Fibroblast of lung (primary cell): ENCODE results near the gene CCDC187. TPM values are rescaled to one million over a fixed set of nuclear protein-coding genes. Genes with fewer than 3 reads are reported as not detected.

Source experiments
- DNase-seq, 2 donors: peaks; one replicate each; pipeline versions ENCODE4 v3.0.0 to v3.0.0-alpha.2; 2010; ENCODE audit warnings: low read depth in 2 of 2
- H2AFZ ChIP-seq: 2 replicates; pipeline ENCODE4 v1.5.1; 2012; ENCODE audit warnings: low read length, control low read depth, inconsistent platforms
- H3K27ac ChIP-seq: 2 replicates; pipeline ENCODE4 v1.5.1; 2011; ENCODE audit warnings: low read length, control low read depth; ENCODE audit not compliant: insufficient read depth
- H3K27me3 ChIP-seq: 2 replicates; pipeline ENCODE4 v1.5.1; 2011; ENCODE audit warnings: mild to moderate bottlenecking, low read length; ENCODE audit not compliant: control insufficient read depth, insufficient read depth
- H3K36me3 ChIP-seq: 2 replicates; pipeline ENCODE4 v1.5.1; 2011; ENCODE audit warnings: low read length; ENCODE audit not compliant: control insufficient read depth, insufficient read depth
- H3K4me1 ChIP-seq: 2 replicates; pipeline ENCODE4 v1.5.1; 2011; ENCODE audit warnings: low read length; ENCODE audit not compliant: control insufficient read depth, insufficient read depth; ENCODE audit errors: extremely low read depth
- H3K4me2 ChIP-seq: 2 replicates; pipeline ENCODE4 v1.5.1; 2011; ENCODE audit warnings: low read length, control low read depth; ENCODE audit not compliant: insufficient read depth; ENCODE audit errors: extremely low read depth
- H3K4me3 ChIP-seq, 4 experiments: fragments of 200-600 bp in 1 of 4; sonication (generic) in 1 of 4; replicated peaks in 1 of 4; 2 replicates each; pipeline ENCODE4 v1.5.1; 2011 to 2016; ENCODE audit warnings: low read length in 4 of 4, low read depth in 3 of 4, mild to moderate bottlenecking in 3 of 4, control low read depth in 2 of 4, inconsistent platforms in 1 of 4, mixed read lengths in 1 of 4; ENCODE audit not compliant: insufficient read depth in 1 of 4; ENCODE audit errors: control extremely low read depth in 1 of 4
- H3K79me2 ChIP-seq: 2 replicates; pipeline ENCODE4 v1.5.1; 2012; ENCODE audit warnings: mild to moderate bottlenecking, low read length, inconsistent platforms; ENCODE audit not compliant: control insufficient read depth, insufficient read depth
- H3K9ac ChIP-seq: 2 replicates; pipeline ENCODE4 v1.5.1; 2011; ENCODE audit warnings: mild to moderate bottlenecking, low read length, control low read depth; ENCODE audit not compliant: insufficient read depth
- H3K9me3 ChIP-seq: 2 replicates; pipeline ENCODE4 v1.5.1; 2012; ENCODE audit warnings: low read depth, low read length; ENCODE audit not compliant: control insufficient read depth, insufficient read depth
- H4K20me1 ChIP-seq: 2 replicates; pipeline ENCODE4 v1.5.1; 2011; ENCODE audit warnings: low read length; ENCODE audit not compliant: control insufficient read depth, insufficient read depth; ENCODE audit errors: extremely low read depth
- CTCF ChIP-seq, 2 donors: IDR thresholded peaks in 1 of 2; conservative IDR thresholded peaks in 1 of 2; 1 replicate in 1 of 2; 2 replicates in 1 of 2; pipeline ENCODE4 v1.5.1; 2011 to 2012; ENCODE audit warnings: low read length in 2 of 2, control low read depth in 1 of 2, inconsistent platforms in 1 of 2, low read depth in 1 of 2, mild to moderate bottlenecking in 1 of 2
- EZH2 ChIP-seq: IDR thresholded peaks from 2 replicates; pipeline ENCODE4 v1.5.1; 2012; ENCODE audit warnings: low read length, control low read depth, mild to moderate bottlenecking; ENCODE audit errors: missing control alignments
- polyA plus RNA-seq, 2 donors: library from polyadenylated mRNA; depleted of rRNA in 1 of 2; stranded (reverse) in 1 of 2; unstranded in 1 of 2; fragments of >200 nt; gene quantifications; 2 replicates each; pipeline ENCODE4 v1.2.1, GENCODE V29; 2011 to 2012; ENCODE audit warnings: missing spikeins in 1 of 2
- total RNA-seq: library from RNA; depleted of rRNA; stranded (reverse); fragments of >200 nt; gene quantifications from 2 replicates; pipeline ENCODE4 v1.2.1, GENCODE V29; 2014

CCDC187 gene
- total and polyA plus RNA-seq, 2 donors (not counting 1 experiment from before 2014, with no cell fraction given): not detected

- Histone ChIP-seq H3K27me3 (no peaks in the 10 kb centered on the region), H3K79me2 (no peaks in the 10 kb centered on the region), H4K20me1 (no peaks in the 10 kb centered on the region), H3K27ac (no peak overlapping the region), H3K4me2 (no peak overlapping the region), H3K9me3 (no peaks in the 10 kb centered on the region), H2AFZ (no peak overlapping the region), H3K36me3 (no peaks in the 10 kb centered on the region), H3K9ac (no peak overlapping the region), H3K4me1 (no peaks in the 10 kb centered on the region), H3K4me3 (no peak overlapping the region)
- DNase-seq: no peak
- TF ChIP-seq EZH2 (no peak), CTCF (conservative IDR thresholded peaks at IDR 0.05 in 1 of 2, IDR thresholded peaks at IDR 0.05 in 1 of 2; ENCODE audit: low read depth in 1 of 2, low read length in 2 of 2) (no peak)
Measured at GRCh38 chr9:136210276-136210675, 93.6 kb downstream of the CCDC187 start.

GRCh38 chr9:136209786-136210185 lies 94.1 kb downstream of the CCDC187 start:
- H2AFZ ChIP-seq: no peak overlapping the region
- H3K27me3 ChIP-seq: peaks cover under 1% of the 10 kb centered on the region
- no peak overlapping the region for H3K4me2 ChIP-seq
- no peaks in the 10 kb centered on the region for H3K79me2 ChIP-seq
- no peaks in the 10 kb centered on the region for H3K36me3 ChIP-seq
- no peaks in the 10 kb centered on the region for H3K4me1 ChIP-seq
- H3K9me3 ChIP-seq: no peaks in the 10 kb centered on the region
- H4K20me1 ChIP-seq: no peaks in the 10 kb centered on the region
- H3K9ac ChIP-seq: no peak overlapping the region
- DNase-seq: no peak
- no peak overlapping the region for H3K27ac ChIP-seq
- TF ChIP-seq CTCF (conservative IDR thresholded peaks at IDR 0.05 in 1 of 2, IDR thresholded peaks at IDR 0.05 in 1 of 2; ENCODE audit: low read depth in 1 of 2, low read length in 2 of 2) (no peak), EZH2 (no peak)
- no peak overlapping the region for H3K4me3 ChIP-seq

GRCh38 chr9:136209232-136209631 lies 94.7 kb downstream of the CCDC187 start:
- Histone ChIP-seq H3K4me1 (no peaks in the 10 kb centered on the region), H3K9ac (no peak overlapping the region), H2AFZ (no peak overlapping the region), H3K27ac (no peak overlapping the region), H4K20me1 (no peaks in the 10 kb centered on the region), H3K27me3 (peaks cover 7% of the 10 kb centered on the region), H3K36me3 (no peaks in the 10 kb centered on the region), H3K4me3 (no peak overlapping the region), H3K79me2 (no peaks in the 10 kb centered on the region), H3K4me2 (no peak overlapping the region), H3K9me3 (no peaks in the 10 kb centered on the region)
- TF ChIP-seq EZH2: no peak
- no peak for TF ChIP-seq CTCF (conservative IDR thresholded peaks at IDR 0.05 in 1 of 2, IDR thresholded peaks at IDR 0.05 in 1 of 2; ENCODE audit: low read depth in 1 of 2, low read length in 2 of 2)
- no peak for DNase-seq
